Measurements from ENCODE around the gene FER.
"Not testable (repeated sequence)": the region's sequence is repeated elsewhere in the genome, so short reads cannot be mapped to it uniquely, and the experiment has no call there.

FER gene

DNA sequence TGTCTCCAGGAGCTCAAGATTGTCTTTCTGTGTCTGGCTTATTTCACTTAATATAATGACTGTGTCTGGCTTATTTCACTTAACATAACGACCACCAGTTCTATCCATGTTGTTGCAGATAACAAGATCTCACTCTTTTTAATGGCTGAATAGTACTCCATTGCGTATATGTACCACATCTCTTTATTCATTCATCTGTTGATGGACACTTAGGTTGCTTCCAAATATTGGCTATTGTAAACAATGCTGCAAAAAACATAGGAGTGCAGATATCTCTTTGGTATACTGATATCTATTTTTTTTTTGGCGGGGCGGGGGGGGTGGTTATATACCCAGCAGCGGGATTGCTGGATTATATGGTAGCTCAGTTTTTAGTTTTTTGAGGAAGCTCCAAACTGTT is 45.5 kb downstream of the FER start:
- ChIA-PET CTCF (interaction anchor here (0.6 kb wide), 1 partner anchor 1199 kb away, joined by 3 read pairs; no protein-coding TSS in a partner anchor), POLR2A (ENCODE audit: low non-redundant PET) (no interaction called here)
- TF ChIP-seq CTCF (conservative IDR thresholded peaks at IDR 0.05; ENCODE audit: low read depth): no peak
- no peak overlapping the region for H3K27ac ChIP-seq
- no peak for DNase-seq (ENCODE audit: low spot score)

DNA sequence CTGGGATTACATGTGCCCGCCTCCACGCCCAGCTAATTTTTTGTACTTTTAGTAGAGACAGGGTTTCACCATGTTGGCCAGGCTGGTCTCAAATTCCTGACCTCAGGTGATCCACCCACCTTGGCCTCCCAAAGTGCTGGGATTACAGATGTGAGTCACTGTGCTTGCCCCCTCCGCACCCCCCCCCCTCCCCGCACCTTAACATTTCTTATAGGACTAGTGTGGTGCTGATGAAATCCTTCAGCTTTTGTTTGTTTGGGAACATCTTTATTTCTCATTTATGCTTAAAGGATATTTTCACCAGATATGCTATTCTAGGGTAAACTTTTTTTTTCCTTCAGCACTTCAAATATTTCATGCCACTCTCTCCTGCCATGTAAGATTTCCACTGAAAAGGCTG is 46.7 kb downstream of the FER start:
- peak overlapping the region; percentile 47 for H3K27ac ChIP-seq
- CTCF ChIA-PET; POLR2A ChIA-PET (ENCODE audit: low non-redundant PET); DNase-seq (ENCODE audit: low spot score): not testable (repeated sequence)

DNA sequence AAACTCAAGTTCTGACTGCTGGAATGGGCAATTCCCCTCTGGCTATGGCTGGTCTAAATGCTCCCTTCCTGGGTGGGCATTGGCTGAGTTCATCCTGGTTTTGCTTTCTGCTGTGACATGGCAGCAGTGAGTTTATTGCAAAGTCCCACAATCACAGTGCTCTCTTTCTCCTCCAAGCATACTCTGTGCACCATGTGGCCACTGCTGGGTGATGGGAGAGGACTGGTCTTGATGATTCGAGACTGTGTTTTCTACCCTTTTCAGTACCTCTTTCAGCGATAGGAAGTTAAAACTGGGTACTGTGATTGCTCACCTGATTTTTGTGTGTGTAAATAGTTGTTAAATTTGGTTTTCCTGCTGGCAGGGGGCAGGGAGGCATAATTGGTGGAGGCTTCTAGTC is 49.7 kb downstream of the FER start:
- no peak for DNase-seq (ENCODE audit: low spot score)
- ChIA-PET CTCF (no interaction called here), POLR2A (ENCODE audit: low non-redundant PET) (no interaction called here)
- no peak for TF ChIP-seq CTCF (conservative IDR thresholded peaks at IDR 0.05; ENCODE audit: low read depth)
- H3K27ac ChIP-seq: peak overlapping the region; percentile 11; the same call in 1 of the 2 replicates

- DNase-seq (ENCODE audit: low spot score): no peak
- no peak for TF ChIP-seq CTCF (conservative IDR thresholded peaks at IDR 0.05; ENCODE audit: low read depth)
- CTCF ChIA-PET: no interaction called here
- H3K27ac ChIP-seq: no peak overlapping the region
- POLR2A ChIA-PET (ENCODE audit: low non-redundant PET): no interaction called here
Measured at GRCh38 chr5:108797986-108798385, 50.3 kb downstream of the FER start.

GRCh38 chr5:108798513-108799265 is 51.0 kb downstream of the FER start:
- no peak for DNase-seq (ENCODE audit: low spot score)
- H3K27ac ChIP-seq: no peak overlapping the region; the same call in 1 of the 2 replicates
- ChIA-PET POLR2A (ENCODE audit: low non-redundant PET) (no interaction called here), CTCF (no interaction called here)
- TF ChIP-seq CTCF (conservative IDR thresholded peaks at IDR 0.05; ENCODE audit: low read depth): no peak

DNA sequence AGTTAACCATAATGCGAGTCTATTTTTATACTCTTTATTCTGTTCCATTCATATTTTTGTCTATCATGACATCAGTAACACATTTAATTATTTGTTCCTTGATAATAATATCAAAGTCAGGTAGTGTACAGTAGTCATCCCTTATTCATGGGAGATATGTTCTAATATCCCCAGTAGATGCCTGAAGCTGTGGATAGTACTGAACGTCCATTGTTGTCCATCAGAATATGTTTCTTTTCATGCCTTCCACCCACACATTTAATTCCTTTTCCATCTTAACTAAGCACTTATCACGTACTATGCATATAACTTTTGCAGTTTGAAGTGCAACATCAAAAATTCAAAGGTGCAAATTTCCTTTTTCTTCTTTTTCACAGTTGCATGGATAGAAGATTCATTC is 53.6 kb downstream of the FER start:
- CTCF ChIA-PET: no interaction called here
- TF ChIP-seq CTCF (conservative IDR thresholded peaks at IDR 0.05; ENCODE audit: low read depth): no peak
- POLR2A ChIA-PET (ENCODE audit: low non-redundant PET): no interaction called here

GRCh38 chr5:108801776-108802175 is 54.1 kb downstream of the FER start:
- ChIA-PET POLR2A (ENCODE audit: low non-redundant PET) (no interaction called here), CTCF (no interaction called here)
- peak; percentile 86 for DNase-seq (ENCODE audit: low spot score)
- TF ChIP-seq CTCF (conservative IDR thresholded peaks at IDR 0.05; ENCODE audit: low read depth): no peak
- H3K27ac ChIP-seq: no peak overlapping the region

More for the DNA sequence above, 53.6 kb downstream of the FER start:
- no peak for DNase-seq (ENCODE audit: low spot score)
- no peak overlapping the region for H3K27ac ChIP-seq
